ENCODE data around the gene TSPAN9.

The TSPAN9 gene

DNA sequence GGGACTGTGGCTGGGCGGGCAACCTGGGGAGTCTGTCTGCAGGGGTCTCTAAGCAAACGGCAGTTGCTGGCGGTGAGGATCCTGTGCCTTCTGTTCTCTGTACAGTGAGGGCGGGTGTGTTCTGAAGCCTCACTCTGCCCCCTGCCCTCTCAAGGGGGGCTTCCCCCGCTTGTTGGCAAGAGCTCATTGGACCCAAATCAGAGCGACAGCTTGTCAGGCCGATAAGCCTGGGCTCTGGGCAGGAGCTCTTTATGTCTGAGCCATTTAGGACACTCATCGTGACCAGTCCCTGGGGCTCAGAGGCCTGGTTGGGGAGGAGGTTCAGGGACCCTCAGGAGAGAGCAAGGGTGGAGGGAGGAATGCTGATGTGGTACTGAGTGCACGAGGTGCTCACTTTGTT is 136.0 kb downstream of the TSPAN9 start:
- H3K4me3 ChIP-seq (ENCODE audit: low read length in 2 of 2), result no peak overlapping the region
- H3K27ac ChIP-seq (ENCODE audit: low read length), result no peak overlapping the region
- no peaks in the 10 kb centered on the region for H3K9me3 ChIP-seq (ENCODE audit: control insufficient read depth in 2 of 2, low read length in 2 of 2)
- H3K27me3 ChIP-seq (ENCODE audit: control insufficient read depth in 1 of 2, insufficient read depth in 2 of 2, low read length in 2 of 2), result no peaks in the 10 kb centered on the region
- H3K36me3 ChIP-seq (ENCODE audit: control insufficient read depth in 2 of 2, insufficient read depth in 2 of 2, low read length in 2 of 2), result no peaks in the 10 kb centered on the region
- H3K9ac ChIP-seq (ENCODE audit: low read length in 2 of 2), result no peak overlapping the region
- peaks cover 6% of the 10 kb centered on the region for H3K4me1 ChIP-seq (ENCODE audit: control insufficient read depth, insufficient read depth, low read length)

- H3K4me1 ChIP-seq (ENCODE audit: control insufficient read depth, insufficient read depth, low read length), result peaks cover 11% of the 10 kb centered on the region
- no peaks in the 10 kb centered on the region for H3K36me3 ChIP-seq (ENCODE audit: control insufficient read depth in 2 of 2, insufficient read depth in 2 of 2, low read length in 2 of 2)
- no peak overlapping the region for H3K27ac ChIP-seq (ENCODE audit: low read length)
- no peak overlapping the region for H3K9ac ChIP-seq (ENCODE audit: low read length in 2 of 2)
- no peak overlapping the region for H3K4me3 ChIP-seq (ENCODE audit: low read length in 2 of 2)
- no peaks in the 10 kb centered on the region for H3K27me3 ChIP-seq (ENCODE audit: control insufficient read depth in 1 of 2, insufficient read depth in 2 of 2, low read length in 2 of 2)
- no peaks in the 10 kb centered on the region for H3K9me3 ChIP-seq (ENCODE audit: control insufficient read depth in 2 of 2, low read length in 2 of 2)
Measured at GRCh38 chr12:3213768-3214167, 136.6 kb downstream of the TSPAN9 start.

GRCh38 chr12:3214526-3215365 is 137.6 kb downstream of the TSPAN9 start:
- no peaks in the 10 kb centered on the region for H3K27me3 ChIP-seq (ENCODE audit: control insufficient read depth in 1 of 2, insufficient read depth in 2 of 2, low read length in 2 of 2)
- H3K4me3 ChIP-seq (ENCODE audit: low read length in 2 of 2), result no peak overlapping the region
- H3K27ac ChIP-seq (ENCODE audit: low read length), result no peak overlapping the region
- no peaks in the 10 kb centered on the region for H3K9me3 ChIP-seq (ENCODE audit: control insufficient read depth in 2 of 2, low read length in 2 of 2)
- H3K9ac ChIP-seq (ENCODE audit: low read length in 2 of 2), result no peak overlapping the region
- no peaks in the 10 kb centered on the region for H3K36me3 ChIP-seq (ENCODE audit: control insufficient read depth in 2 of 2, insufficient read depth in 2 of 2, low read length in 2 of 2)
- H3K4me1 ChIP-seq (ENCODE audit: control insufficient read depth, insufficient read depth, low read length), result peaks cover 20% of the 10 kb centered on the region

GRCh38 chr12:3215410-3215975 is 138.3 kb downstream of the TSPAN9 start:
- Histone ChIP-seq H3K36me3 (ENCODE audit: control insufficient read depth in 2 of 2, insufficient read depth in 2 of 2, low read length in 2 of 2) (no peaks in the 10 kb centered on the region), H3K4me1 (ENCODE audit: control insufficient read depth, insufficient read depth, low read length) (peaks cover 24% of the 10 kb centered on the region), H3K27ac (ENCODE audit: low read length) (no peak overlapping the region), H3K9ac (ENCODE audit: low read length in 2 of 2) (no peak overlapping the region), H3K9me3 (ENCODE audit: control insufficient read depth in 2 of 2, low read length in 2 of 2) (no peaks in the 10 kb centered on the region), H3K4me3 (ENCODE audit: low read length in 2 of 2) (no peak overlapping the region), H3K27me3 (ENCODE audit: control insufficient read depth in 1 of 2, insufficient read depth in 2 of 2, low read length in 2 of 2) (no peaks in the 10 kb centered on the region)

- peaks cover 26% of the 10 kb centered on the region for H3K4me1 ChIP-seq (ENCODE audit: control insufficient read depth, insufficient read depth, low read length)
Measured at GRCh38 chr12:3216097-3216496, 138.9 kb downstream of the TSPAN9 start.

DNA sequence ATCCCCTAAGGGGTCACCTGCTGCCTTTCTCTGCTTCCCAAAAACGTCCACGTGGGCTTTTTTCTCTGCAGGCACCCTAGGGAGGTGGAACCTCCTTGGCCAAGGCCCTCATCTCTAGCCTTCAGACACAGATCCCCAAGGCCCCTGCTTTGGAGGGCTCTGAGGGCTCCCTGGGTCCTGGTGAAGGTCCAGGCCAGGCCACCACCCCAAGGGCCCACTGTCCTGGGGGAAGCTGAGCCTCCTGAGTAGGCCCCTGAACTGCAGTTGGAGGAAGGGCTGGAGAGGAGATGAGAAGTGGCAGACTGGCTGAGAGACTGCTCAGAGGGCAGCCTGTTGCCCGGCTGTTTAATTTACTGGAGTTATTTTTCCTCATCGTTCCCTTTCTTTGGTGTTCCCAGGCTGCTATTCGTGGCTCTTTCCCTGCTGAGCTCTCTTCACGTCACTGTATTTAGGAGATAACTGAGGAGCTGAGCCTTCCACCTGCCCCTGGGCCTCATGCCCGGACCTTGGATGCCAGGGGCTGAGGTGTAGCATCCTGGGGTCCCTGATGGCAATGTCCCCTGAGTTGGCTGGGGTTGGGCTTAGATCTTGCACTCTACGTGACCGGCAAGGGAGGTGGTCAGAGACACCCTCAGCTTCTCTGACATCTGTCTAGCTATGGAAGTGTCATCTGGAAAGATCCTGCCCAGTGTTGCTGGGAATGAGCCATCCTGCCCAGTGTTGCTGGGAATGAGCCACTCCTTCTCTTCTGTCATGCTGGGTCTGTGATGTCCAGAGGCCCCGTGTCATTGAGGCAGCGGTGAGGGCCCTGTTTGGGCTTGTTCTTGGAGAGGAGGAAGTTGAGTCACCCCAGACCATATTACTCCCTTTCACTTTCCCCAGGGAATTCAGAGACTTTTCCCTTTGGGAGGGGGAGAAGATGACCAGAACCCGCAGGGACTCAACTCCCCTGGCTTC is 139.8 kb downstream of the TSPAN9 start:
- Histone ChIP-seq H3K27me3 (ENCODE audit: control insufficient read depth in 1 of 2, insufficient read depth in 2 of 2, low read length in 2 of 2) (no peaks in the 10 kb centered on the region), H3K9ac (ENCODE audit: low read length in 2 of 2) (no peak overlapping the region), H3K4me3 (ENCODE audit: low read length in 2 of 2) (no peak overlapping the region), H3K9me3 (ENCODE audit: control insufficient read depth in 2 of 2, low read length in 2 of 2) (no peaks in the 10 kb centered on the region), H3K27ac (ENCODE audit: low read length) (no peak overlapping the region), H3K4me1 (ENCODE audit: control insufficient read depth, insufficient read depth, low read length) (peaks cover 26% of the 10 kb centered on the region), H3K36me3 (ENCODE audit: control insufficient read depth in 2 of 2, insufficient read depth in 2 of 2, low read length in 2 of 2) (no peaks in the 10 kb centered on the region)

More at GRCh38 chr12:3216097-3216496, 138.9 kb downstream of the TSPAN9 start:
- H3K9ac ChIP-seq (ENCODE audit: low read length in 2 of 2), result no peak overlapping the region
- H3K27me3 ChIP-seq (ENCODE audit: control insufficient read depth in 1 of 2, insufficient read depth in 2 of 2, low read length in 2 of 2), result no peaks in the 10 kb centered on the region
- H3K9me3 ChIP-seq (ENCODE audit: control insufficient read depth in 2 of 2, low read length in 2 of 2), result no peaks in the 10 kb centered on the region
- no peaks in the 10 kb centered on the region for H3K36me3 ChIP-seq (ENCODE audit: control insufficient read depth in 2 of 2, insufficient read depth in 2 of 2, low read length in 2 of 2)
- no peak overlapping the region for H3K4me3 ChIP-seq (ENCODE audit: low read length in 2 of 2)
- H3K27ac ChIP-seq (ENCODE audit: low read length), result no peak overlapping the region

GRCh38 chr12:3217683-3218079 is 140.5 kb downstream of the TSPAN9 start:
- Histone ChIP-seq H3K27me3 (ENCODE audit: control insufficient read depth in 1 of 2, insufficient read depth in 2 of 2, low read length in 2 of 2) (no peaks in the 10 kb centered on the region), H3K27ac (ENCODE audit: low read length) (no peak overlapping the region), H3K9ac (ENCODE audit: low read length in 2 of 2) (no peak overlapping the region), H3K9me3 (ENCODE audit: control insufficient read depth in 2 of 2, low read length in 2 of 2) (no peaks in the 10 kb centered on the region), H3K4me3 (ENCODE audit: low read length in 2 of 2) (no peak overlapping the region), H3K36me3 (ENCODE audit: control insufficient read depth in 2 of 2, insufficient read depth in 2 of 2, low read length in 2 of 2) (no peaks in the 10 kb centered on the region), H3K4me1 (ENCODE audit: control insufficient read depth, insufficient read depth, low read length) (peaks cover 26% of the 10 kb centered on the region)

DNA sequence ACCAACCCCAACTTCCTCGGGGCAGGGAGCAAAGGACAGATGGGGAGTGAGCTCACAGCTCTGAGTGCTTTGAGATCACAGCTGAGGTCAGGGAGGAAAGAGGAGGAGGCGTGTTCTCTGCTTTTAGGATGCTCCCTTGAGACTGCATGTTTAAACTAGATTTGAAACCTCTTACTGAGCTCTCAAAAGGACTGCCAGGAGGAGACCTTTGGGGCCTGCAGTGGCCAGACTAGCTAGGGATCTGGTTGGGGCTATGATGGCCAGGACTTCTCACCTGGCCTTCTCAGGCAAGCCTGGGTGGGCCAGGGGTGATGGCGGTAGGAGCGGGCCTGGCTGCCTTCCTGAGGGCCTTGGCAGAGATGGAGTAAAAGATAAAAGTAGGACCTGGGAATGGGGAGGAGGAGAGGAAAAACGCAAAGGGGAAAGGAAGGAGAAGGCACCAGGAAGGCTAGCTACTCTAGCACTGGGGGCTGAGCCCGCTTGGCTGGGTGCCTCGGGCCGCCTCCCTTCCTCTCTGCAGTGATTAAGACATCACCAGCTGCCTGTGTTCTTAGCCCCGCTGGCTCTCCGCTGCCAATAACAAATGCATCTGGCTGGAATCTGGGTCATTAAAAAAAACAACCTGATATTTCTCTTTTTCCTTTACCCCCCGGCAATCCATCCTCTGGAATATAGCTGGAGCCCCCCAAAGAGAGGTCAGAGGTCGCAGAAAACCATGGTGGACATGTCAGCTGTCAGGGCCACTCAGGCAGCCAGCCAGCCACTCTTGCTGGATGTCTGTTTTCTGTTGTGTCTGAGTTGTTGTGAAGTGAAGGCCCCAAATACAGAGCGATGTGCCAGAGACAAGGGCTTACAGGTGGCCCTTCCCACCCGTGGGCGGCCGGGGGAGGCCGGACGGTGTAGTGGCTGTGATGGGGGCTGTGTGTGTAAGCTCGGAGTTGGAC is 141.3 kb downstream of the TSPAN9 start:
- H3K36me3 ChIP-seq (ENCODE audit: control insufficient read depth in 2 of 2, insufficient read depth in 2 of 2, low read length in 2 of 2), result no peaks in the 10 kb centered on the region
- no peak overlapping the region for H3K9ac ChIP-seq (ENCODE audit: low read length in 2 of 2)
- H3K27ac ChIP-seq (ENCODE audit: low read length), result peak overlapping the region; percentile 11
- H3K9me3 ChIP-seq (ENCODE audit: control insufficient read depth in 2 of 2, low read length in 2 of 2), result no peaks in the 10 kb centered on the region
- H3K4me1 ChIP-seq (ENCODE audit: control insufficient read depth, insufficient read depth, low read length), result peaks cover 26% of the 10 kb centered on the region
- peak overlapping the region in 1 of 2 donors; percentile 22 for H3K4me3 ChIP-seq (ENCODE audit: low read length in 2 of 2)
- no peaks in the 10 kb centered on the region for H3K27me3 ChIP-seq (ENCODE audit: control insufficient read depth in 1 of 2, insufficient read depth in 2 of 2, low read length in 2 of 2)

DNA sequence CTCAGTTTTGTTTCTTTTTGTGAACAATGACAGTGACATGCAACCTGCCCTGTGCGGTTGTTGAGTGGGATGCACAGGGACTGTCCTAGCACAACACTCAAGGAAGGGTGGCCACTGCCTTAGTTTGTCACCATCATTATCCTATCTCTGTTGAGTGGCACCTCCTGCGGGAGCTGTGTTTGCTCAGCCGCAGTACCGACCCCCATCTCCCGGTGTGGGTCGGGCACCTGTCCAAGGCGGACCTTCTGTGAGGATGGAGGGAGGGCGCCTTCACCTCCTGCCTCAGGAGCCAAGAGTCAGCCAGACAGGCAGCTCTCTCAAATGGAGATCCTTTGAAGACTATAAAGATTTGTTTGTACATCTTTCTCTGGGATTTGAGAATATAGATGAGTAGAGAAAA is 142.1 kb downstream of the TSPAN9 start:
- no peaks in the 10 kb centered on the region for H3K9me3 ChIP-seq (ENCODE audit: control insufficient read depth in 2 of 2, low read length in 2 of 2)
- no peaks in the 10 kb centered on the region for H3K27me3 ChIP-seq (ENCODE audit: control insufficient read depth in 1 of 2, insufficient read depth in 2 of 2, low read length in 2 of 2)
- H3K4me3 ChIP-seq (ENCODE audit: low read length in 2 of 2), result peak overlapping the region in 1 of 2 donors; percentile 22
- H3K9ac ChIP-seq (ENCODE audit: low read length in 2 of 2), result no peak overlapping the region
- H3K27ac ChIP-seq (ENCODE audit: low read length), result peak overlapping the region; percentile 11
- no peaks in the 10 kb centered on the region for H3K36me3 ChIP-seq (ENCODE audit: control insufficient read depth in 2 of 2, insufficient read depth in 2 of 2, low read length in 2 of 2)
- peaks cover 26% of the 10 kb centered on the region for H3K4me1 ChIP-seq (ENCODE audit: control insufficient read depth, insufficient read depth, low read length)

Data from stomach smooth muscle (tissue), 2 donors.